ENCODE data around the gene C5orf24.

GRCh38 chr5:134878403-134878802 is 32.6 kb downstream of the C5orf24 start:
- TF ChIP-seq CTCF (IDR thresholded peaks at IDR 0.05) (no peak), POLR2A (IDR thresholded peaks at IDR 0.05) (no peak), POLR2AphosphoS5 (IDR thresholded peaks at IDR 0.05; ENCODE audit: insufficient read depth in 1 of 2, low read depth in 1 of 2) (no peak)
